Type B pancreatic cell (in vitro differentiated cells): ENCODE data around the gene SAP25. TPM values are rescaled to one million over a fixed set of nuclear protein-coding genes. Genes with fewer than 3 reads are reported as not detected.
A peak's percentile ranks its signal among the peaks of the same experiment; 100 is the strongest.

ENCODE experiments used
- DNase-seq: peaks from one replicate; pipeline ENCODE4 v3.0.0; 2021; ENCODE audit warnings: mixed read lengths; ENCODE audit not compliant: unreplicated experiment; ENCODE audit errors: extremely low spot score
- H3K27ac Mint-ChIP-seq: 2 replicates; pipeline ENCODE4 v1.8.0; 2021; ENCODE audit warnings: mild to moderate bottlenecking, mixed read lengths
- H3K27me3 Mint-ChIP-seq: 2 replicates; pipeline ENCODE4 v1.8.0; 2021; ENCODE audit warnings: mixed read lengths
- H3K36me3 Mint-ChIP-seq: 2 replicates; pipeline ENCODE4 v1.8.0; 2021; ENCODE audit warnings: mixed read lengths
- H3K4me1 Mint-ChIP-seq: one replicate; pipeline ENCODE4 v1.8.0; 2021; ENCODE audit warnings: mixed read lengths; ENCODE audit not compliant: unreplicated experiment
- H3K4me3 Mint-ChIP-seq: 2 replicates; pipeline ENCODE4 v1.8.0; 2021; ENCODE audit warnings: mild to moderate bottlenecking, mixed read lengths
- H3K9me3 Mint-ChIP-seq: 2 replicates; pipeline ENCODE4 v1.8.0; 2021; ENCODE audit warnings: mixed read lengths
- CTCF ChIP-seq: fragments of 200-600 bp; sonication (generic); conservative IDR thresholded peaks from 2 replicates; pipeline ENCODE4 v1.5.0; 2021; ENCODE audit warnings: antibody characterized with exemption, mild to moderate bottlenecking
- total RNA-seq: library from RNA; stranded (reverse); gene quantifications from 2 replicates; pipeline ENCODE4 v1.2.1, GENCODE V29; 2021; ENCODE audit warnings: low replicate concordance

SAP25 gene
- total RNA-seq, 1 donor from 2014 or later: 5.6 TPM

- Mint-ChIP-seq H3K4me1 (peaks cover 27% of the 10 kb centered on the region), H3K36me3 (no peaks in the 10 kb centered on the region), H3K9me3 (no peaks in the 10 kb centered on the region), H3K4me3 (no peak overlapping the region), H3K27me3 (no peaks in the 10 kb centered on the region), H3K27ac (no peak overlapping the region)
- TF ChIP-seq CTCF: no peak
- DNase-seq: no peak
Measured at GRCh38 chr7:100600730-100601038, 27.0 kb upstream of the SAP25 start.

GRCh38 chr7:100599911-100600729 is 26.4 kb upstream of the SAP25 start:
- no peaks in the 10 kb centered on the region for H3K27me3 Mint-ChIP-seq
- no peak for DNase-seq
- no peak for TF ChIP-seq CTCF
- H3K4me1 Mint-ChIP-seq: peaks cover 27% of the 10 kb centered on the region
- no peaks in the 10 kb centered on the region for H3K9me3 Mint-ChIP-seq
- H3K36me3 Mint-ChIP-seq: no peaks in the 10 kb centered on the region
- no peak overlapping the region for H3K4me3 Mint-ChIP-seq
- no peak overlapping the region for H3K27ac Mint-ChIP-seq

GRCh38 chr7:100598425-100598824 is 24.7 kb upstream of the SAP25 start:
- DNase-seq: no peak
- Mint-ChIP-seq H3K9me3 (no peaks in the 10 kb centered on the region), H3K4me1 (peaks cover 27% of the 10 kb centered on the region), H3K4me3 (peak overlapping the region; percentile 3), H3K36me3 (no peaks in the 10 kb centered on the region), H3K27ac (no peak overlapping the region), H3K27me3 (no peaks in the 10 kb centered on the region)
- TF ChIP-seq CTCF: no peak

GRCh38 chr7:100595188-100595587 is 21.5 kb upstream of the SAP25 start:
- Mint-ChIP-seq H3K27me3 (peaks cover 4% of the 10 kb centered on the region), H3K4me1 (peaks cover 15% of the 10 kb centered on the region), H3K27ac (no peak overlapping the region), H3K36me3 (no peaks in the 10 kb centered on the region), H3K9me3 (no peaks in the 10 kb centered on the region), H3K4me3 (no peak overlapping the region)
- TF ChIP-seq CTCF: no peak
- no peak for DNase-seq

GRCh38 chr7:100591596-100591995 is 17.9 kb upstream of the SAP25 start:
- Mint-ChIP-seq H3K9me3 (no peaks in the 10 kb centered on the region), H3K27ac (no peak overlapping the region), H3K4me3 (no peak overlapping the region), H3K36me3 (no peaks in the 10 kb centered on the region), H3K27me3 (peaks cover 8% of the 10 kb centered on the region), H3K4me1 (peaks cover 29% of the 10 kb centered on the region)
- TF ChIP-seq CTCF: no peak
- no peak for DNase-seq
